Measurements from ENCODE around the gene ABHD2.

Gene ABHD2

DNA sequence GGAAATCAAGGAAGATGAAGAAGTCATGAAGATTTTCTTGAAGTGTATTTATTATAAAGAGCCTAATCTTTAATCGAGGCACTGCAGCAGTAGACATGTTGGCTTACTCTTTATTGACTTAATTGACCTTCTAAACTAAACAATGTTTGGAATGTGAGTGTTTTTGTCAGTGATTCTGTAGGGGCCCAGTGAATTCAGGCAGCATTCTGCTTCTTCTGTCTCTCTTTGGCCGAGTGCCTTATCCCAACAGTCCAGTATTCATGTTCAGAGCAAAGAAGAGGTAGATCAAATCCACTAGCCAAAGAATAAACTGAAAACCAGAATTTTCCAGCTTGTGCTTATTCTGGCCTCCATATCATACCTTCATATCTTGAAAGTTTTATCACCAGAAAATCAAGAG is 77.4 kb downstream of the ABHD2 start:
- no peaks in the 10 kb centered on the region for H3K9me3 Mint-ChIP-seq
- H3K27me3 Mint-ChIP-seq, result no peaks in the 10 kb centered on the region
- H3K36me3 Mint-ChIP-seq (ENCODE audit: low read depth), result peaks cover 20% of the 10 kb centered on the region

DNA sequence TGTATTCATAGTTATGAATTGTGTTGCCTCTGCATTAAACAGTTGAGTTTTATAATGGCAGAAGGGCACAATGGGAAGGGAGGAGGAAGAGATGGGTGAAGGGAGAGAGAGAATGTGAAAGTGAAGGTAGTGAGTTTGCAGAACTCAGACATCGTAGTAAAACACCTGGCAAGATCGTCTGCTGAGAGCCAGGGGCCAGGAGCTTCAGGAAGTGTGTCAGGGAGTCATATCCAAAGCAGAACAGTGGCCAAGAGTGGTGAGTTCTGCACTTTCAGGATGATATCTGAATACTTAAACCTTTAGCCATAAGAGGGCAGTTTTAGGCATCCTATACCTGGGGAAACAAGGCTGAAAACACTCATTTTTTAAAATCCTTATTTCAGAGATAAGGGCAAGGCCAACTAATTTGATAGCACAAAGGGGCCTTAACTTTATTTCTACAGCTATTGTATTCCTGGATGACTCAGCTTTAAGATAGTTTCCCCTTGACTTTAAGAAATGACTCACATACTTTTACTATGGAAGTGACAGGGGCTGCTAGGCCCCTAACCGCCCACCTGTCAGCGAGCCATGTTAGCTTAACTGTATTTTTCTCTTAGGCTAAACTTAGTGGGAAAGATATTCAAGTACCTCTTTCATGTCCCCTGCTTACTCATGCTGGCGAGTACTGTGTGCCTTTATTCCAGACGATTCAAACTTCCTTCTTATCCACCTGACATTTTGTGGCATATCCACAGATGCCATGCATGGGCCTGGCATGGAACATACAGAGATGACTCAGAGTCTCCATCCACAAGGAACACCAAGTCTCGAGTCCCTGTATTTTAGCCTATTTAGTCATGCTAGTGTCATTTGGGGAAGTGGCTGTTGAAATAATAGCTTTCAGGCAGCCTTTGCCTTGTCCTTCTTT is 79.3 kb downstream of the ABHD2 start:
- Mint-ChIP-seq H3K4me3 (peak overlapping the region; percentile 75), H3K4me1 (ENCODE audit: low read depth) (peaks cover 49% of the 10 kb centered on the region), H3K36me3 (ENCODE audit: low read depth) (peaks cover 20% of the 10 kb centered on the region), H3K27ac (peak overlapping the region; percentile 96), H3K9me3 (no peaks in the 10 kb centered on the region), H3K27me3 (no peaks in the 10 kb centered on the region)

More for the DNA sequence above, 77.4 kb downstream of the ABHD2 start:
- Mint-ChIP-seq H3K4me1 (ENCODE audit: low read depth) (peaks cover 49% of the 10 kb centered on the region), H3K4me3 (no peak overlapping the region), H3K27ac (peak overlapping the region; percentile 63)

DNA sequence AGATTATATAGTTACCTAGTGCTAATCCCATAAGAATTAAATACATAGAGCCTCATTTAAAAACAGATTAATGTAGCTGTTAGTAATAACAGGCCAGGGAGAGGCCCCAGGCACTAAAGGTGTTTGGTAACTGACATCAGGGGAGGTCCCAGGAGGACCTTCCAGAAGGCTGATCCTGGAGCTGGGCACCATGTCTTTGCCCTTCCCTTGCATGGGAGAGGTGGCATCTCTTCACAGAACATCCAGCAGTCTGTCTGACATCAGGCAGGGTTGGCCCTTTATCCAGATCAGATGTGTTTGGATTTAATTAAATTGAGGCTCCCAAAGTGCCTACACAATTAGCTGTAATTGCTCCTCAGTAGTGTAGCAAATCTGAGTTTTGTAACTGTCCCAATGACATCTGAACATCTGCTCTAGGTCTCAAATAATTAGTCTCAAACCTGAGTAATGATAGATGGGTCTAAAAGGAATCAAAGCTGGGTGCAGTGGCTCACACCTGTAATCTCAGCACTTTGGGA is 80.1 kb downstream of the ABHD2 start:
- H3K36me3 Mint-ChIP-seq (ENCODE audit: low read depth), result peaks cover 20% of the 10 kb centered on the region
- H3K9me3 Mint-ChIP-seq, result no peaks in the 10 kb centered on the region
- peak overlapping the region; percentile 96 for H3K27ac Mint-ChIP-seq
- no peaks in the 10 kb centered on the region for H3K27me3 Mint-ChIP-seq
- peaks cover 49% of the 10 kb centered on the region for H3K4me1 Mint-ChIP-seq (ENCODE audit: low read depth)
- peak overlapping the region; percentile 75 for H3K4me3 Mint-ChIP-seq

DNA sequence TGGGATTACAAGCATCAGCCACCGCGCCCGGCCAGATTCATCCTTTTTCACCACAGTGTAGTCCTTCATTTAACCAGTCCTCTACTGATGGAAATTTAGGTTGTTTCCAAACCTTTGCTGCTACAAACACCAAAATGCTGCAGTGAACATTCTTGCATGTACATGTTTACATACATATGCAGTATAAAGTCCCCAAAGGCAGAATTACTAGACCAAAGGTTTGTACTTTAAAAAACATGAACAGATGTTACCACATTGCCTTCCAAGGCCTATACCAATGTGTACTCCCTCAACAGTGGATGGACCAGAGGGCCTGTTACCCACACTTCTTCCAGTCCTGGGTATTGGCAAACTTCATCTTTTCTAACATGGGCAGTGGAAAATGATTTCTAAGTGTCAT is 82.1 kb downstream of the ABHD2 start:
- Mint-ChIP-seq H3K9me3 (no peaks in the 10 kb centered on the region), H3K27me3 (no peaks in the 10 kb centered on the region), H3K4me1 (ENCODE audit: low read depth) (peaks cover 49% of the 10 kb centered on the region), H3K4me3 (no peak overlapping the region), H3K27ac (no peak overlapping the region), H3K36me3 (ENCODE audit: low read depth) (peaks cover 19% of the 10 kb centered on the region)

DNA sequence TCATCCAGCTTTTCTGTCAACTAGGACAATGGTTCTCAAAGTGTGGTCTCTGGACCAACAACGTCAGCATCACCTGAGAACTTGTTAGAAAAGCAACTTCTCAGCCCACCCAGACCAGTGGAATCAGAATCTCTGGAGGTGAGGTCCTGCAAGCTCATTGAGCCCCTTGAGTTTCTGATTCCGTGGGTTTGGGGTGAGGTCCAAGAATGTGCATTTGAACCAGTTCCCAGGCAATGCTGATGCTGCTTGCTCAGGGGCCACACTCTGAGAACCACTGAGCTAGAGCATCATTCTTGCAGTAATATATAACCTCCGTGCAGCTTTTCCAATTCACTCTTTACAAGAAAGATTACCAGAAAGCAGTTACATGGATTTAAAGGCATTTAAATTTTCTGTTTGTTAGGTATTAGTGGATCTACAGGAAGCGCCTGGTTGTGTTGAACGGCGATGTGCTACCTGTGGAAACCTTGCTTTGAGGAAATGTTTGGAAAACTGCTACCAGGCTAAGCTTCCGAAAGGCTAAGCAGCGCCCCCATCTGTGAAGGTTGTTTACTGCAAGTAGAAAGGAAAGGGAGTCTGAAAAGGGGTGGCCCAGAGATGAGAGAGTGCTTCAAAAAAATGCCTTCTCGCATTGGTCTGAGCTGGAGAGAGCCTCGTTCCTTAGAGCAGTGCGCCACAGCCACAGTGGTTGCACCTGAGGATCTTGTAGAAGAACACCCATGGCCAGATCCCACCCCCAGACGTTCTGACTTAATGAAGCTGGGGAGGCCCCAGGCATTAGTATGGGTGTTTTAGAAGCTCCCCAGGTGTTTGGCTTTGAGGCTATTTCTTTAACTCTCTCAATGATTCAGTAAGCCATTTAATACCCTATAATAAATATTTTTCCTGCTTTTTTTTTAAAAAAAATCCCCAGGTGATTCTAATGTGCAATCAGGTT is 83.1 kb downstream of the ABHD2 start:
- Mint-ChIP-seq H3K27me3 (no peaks in the 10 kb centered on the region), H3K27ac (no peak overlapping the region), H3K4me3 (no peak overlapping the region), H3K36me3 (ENCODE audit: low read depth) (peaks cover 16% of the 10 kb centered on the region), H3K9me3 (no peaks in the 10 kb centered on the region), H3K4me1 (ENCODE audit: low read depth) (peaks cover 40% of the 10 kb centered on the region)

DNA sequence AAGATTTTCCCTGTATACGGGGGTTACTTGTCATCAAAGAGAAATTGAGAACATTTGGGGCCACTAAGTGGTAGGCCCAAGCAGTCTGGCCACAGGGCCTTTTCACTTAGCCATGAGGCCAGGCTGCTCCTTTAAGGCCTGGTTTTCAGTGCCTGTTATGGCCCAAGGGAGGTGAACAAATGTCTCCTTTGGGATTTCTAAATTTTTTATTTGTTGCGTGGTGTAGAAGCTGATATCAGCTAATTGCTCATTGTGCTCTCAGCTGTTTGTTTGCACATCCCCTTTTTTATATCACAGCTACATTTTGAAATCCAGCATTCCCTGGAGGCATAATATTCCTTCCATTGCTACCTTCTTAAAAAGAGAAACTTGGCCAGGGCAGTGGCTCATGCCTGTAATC is 84.7 kb downstream of the ABHD2 start:
- Mint-ChIP-seq H3K9me3 (no peaks in the 10 kb centered on the region), H3K4me1 (ENCODE audit: low read depth) (peaks cover 34% of the 10 kb centered on the region), H3K4me3 (no peak overlapping the region), H3K27ac (no peak overlapping the region), H3K36me3 (ENCODE audit: low read depth) (peaks cover 25% of the 10 kb centered on the region), H3K27me3 (no peaks in the 10 kb centered on the region)

DNA sequence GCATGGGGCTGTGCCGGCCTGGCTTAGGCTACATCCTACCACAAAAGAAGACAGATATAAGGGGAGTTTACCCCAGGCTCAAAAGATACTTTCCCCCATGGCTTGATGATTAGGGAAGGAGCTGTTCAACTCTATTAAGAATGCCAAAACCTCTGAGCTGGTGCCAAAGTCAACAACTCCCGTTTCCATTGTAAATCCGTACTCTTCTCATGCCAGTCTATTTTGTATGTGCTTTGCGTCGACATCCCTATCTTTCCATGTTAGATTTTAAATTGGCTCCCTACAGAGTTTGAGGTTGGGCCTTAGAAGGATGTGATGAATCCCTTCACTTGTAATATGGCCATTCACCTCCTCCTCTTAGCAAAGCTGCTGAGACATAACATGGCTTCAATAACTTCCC is 86.2 kb downstream of the ABHD2 start:
- no peak overlapping the region for H3K4me3 Mint-ChIP-seq
- H3K27me3 Mint-ChIP-seq, result no peaks in the 10 kb centered on the region
- peaks cover 36% of the 10 kb centered on the region for H3K36me3 Mint-ChIP-seq (ENCODE audit: low read depth)
- H3K9me3 Mint-ChIP-seq, result no peaks in the 10 kb centered on the region
- peak overlapping the region; percentile 55 for H3K27ac Mint-ChIP-seq
- H3K4me1 Mint-ChIP-seq (ENCODE audit: low read depth), result peaks cover 32% of the 10 kb centered on the region

DNA sequence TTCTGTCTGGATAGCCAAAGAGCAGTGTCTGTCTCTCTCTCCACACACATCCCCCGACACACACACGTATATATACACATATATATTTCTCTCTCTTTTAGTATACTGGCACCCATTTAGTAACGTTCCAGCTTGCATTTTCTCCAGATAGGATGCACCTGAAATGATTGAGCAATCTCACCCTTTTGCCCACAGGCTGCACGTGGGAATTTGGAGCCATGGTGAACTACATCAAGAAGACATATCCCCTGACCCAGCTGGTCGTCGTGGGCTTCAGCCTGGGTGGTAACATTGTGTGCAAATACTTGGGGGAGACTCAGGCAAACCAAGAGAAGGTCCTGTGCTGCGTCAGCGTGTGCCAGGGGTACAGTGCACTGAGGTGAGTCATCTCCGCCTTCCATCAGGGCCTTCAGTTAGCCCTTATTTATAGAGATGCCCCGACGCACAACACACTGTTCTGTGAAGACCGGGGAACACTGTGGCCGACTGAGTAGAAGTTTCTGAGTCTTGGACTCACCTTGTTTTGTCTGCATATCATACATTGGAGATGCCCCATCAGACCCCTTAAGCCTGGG is 87.4 kb downstream of the ABHD2 start:
- Mint-ChIP-seq H3K36me3 (ENCODE audit: low read depth) (peaks cover 34% of the 10 kb centered on the region), H3K4me1 (ENCODE audit: low read depth) (peaks cover 35% of the 10 kb centered on the region), H3K4me3 (no peak overlapping the region), H3K27me3 (no peaks in the 10 kb centered on the region), H3K9me3 (no peaks in the 10 kb centered on the region), H3K27ac (no peak overlapping the region)

DNA sequence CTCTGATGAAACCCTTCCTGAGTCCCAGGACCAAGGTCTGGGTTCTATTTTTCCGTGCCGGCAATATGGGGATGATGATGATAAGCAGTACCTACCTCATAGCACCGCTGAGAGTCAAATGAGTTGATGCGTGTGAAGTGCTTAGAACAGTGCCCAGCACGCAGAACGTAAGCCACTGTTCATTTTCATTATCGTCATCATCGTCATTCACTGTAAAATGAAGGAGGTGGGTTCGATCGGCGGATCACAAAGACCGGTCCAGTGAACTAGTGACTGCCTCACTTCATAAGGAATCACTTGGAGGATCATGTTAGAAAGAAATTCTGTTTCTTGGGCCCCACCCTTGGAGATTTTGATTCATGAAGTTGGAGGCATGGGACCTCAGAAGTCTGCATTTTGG is 88.9 kb downstream of the ABHD2 start:
- Mint-ChIP-seq H3K27ac (no peak overlapping the region), H3K27me3 (no peaks in the 10 kb centered on the region), H3K36me3 (ENCODE audit: low read depth) (peaks cover 44% of the 10 kb centered on the region), H3K4me3 (no peak overlapping the region), H3K4me1 (ENCODE audit: low read depth) (peaks cover 44% of the 10 kb centered on the region), H3K9me3 (no peaks in the 10 kb centered on the region)

DNA sequence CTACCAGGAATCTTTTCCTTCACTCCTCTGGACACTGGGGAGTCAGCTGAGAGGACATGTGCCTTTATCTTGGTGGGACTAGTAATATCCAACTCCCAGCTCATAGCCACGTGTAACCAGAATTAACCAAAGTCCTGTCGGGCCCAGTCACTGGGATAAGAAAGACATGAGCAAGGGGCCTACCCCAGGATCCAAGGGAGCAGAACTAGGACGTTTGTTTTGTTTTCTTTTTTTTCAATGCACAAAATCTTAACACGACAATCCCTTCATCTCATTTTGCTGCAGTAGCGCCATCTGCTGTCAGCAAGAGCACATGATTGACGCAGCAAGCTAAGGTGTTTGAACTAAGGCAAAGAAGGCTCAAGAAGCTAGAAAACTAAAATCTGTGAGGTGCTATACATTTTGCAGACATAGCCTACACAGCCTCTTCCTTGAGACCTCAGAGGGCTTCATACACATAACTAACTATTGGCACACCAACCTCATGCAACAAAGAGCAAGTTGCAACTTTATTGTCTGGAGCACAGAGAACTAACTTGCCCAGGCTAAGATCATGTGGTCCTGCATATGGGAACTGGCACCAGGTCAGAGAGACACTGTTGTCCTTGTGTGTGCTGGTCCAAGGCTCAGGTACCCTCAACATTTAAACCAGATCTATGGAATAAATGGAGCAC is 89.5 kb downstream of the ABHD2 start:
- no peaks in the 10 kb centered on the region for H3K9me3 Mint-ChIP-seq
- no peaks in the 10 kb centered on the region for H3K27me3 Mint-ChIP-seq
- H3K4me1 Mint-ChIP-seq (ENCODE audit: low read depth), result peaks cover 46% of the 10 kb centered on the region
- H3K36me3 Mint-ChIP-seq (ENCODE audit: low read depth), result peaks cover 48% of the 10 kb centered on the region
- peak overlapping the region; percentile 74 for H3K27ac Mint-ChIP-seq
- no peak overlapping the region for H3K4me3 Mint-ChIP-seq

DNA sequence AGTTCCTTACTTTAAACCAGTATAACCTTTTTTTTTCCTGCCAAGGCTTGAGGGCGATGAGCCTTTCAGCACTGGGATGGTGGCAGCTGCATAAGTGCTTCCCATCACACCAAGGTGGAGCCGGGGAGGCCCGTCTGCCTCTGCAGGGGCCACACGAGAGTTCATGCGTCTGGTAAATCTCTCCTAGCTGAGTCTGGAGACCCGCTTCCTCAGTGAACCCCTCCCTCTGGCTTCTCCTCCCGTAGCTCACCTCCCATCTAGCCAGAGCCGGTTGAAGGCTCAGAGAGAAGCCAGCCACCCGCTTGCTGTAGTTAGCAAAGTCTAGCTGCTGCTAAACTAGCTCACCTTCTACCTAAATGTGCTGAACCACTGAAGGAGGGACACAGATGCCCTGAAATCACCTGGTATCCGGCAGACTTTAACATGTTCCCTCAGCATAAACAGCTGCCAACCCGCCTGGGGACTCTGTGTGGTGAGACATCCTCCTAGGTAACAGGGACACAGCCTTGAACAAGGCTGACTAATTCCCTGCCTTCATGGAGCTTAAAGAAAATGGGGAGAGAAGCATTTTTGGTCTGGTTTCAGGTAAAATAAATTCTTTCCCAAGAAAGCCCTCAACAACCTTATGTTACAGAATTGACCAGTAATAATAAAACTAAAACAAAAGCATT is 90.2 kb downstream of the ABHD2 start:
- no peaks in the 10 kb centered on the region for H3K9me3 Mint-ChIP-seq
- H3K4me1 Mint-ChIP-seq (ENCODE audit: low read depth), result peaks cover 49% of the 10 kb centered on the region
- H3K36me3 Mint-ChIP-seq (ENCODE audit: low read depth), result peaks cover 55% of the 10 kb centered on the region
- no peaks in the 10 kb centered on the region for H3K27me3 Mint-ChIP-seq
- H3K4me3 Mint-ChIP-seq, result no peak overlapping the region
- peak overlapping the region; percentile 97 for H3K27ac Mint-ChIP-seq

DNA sequence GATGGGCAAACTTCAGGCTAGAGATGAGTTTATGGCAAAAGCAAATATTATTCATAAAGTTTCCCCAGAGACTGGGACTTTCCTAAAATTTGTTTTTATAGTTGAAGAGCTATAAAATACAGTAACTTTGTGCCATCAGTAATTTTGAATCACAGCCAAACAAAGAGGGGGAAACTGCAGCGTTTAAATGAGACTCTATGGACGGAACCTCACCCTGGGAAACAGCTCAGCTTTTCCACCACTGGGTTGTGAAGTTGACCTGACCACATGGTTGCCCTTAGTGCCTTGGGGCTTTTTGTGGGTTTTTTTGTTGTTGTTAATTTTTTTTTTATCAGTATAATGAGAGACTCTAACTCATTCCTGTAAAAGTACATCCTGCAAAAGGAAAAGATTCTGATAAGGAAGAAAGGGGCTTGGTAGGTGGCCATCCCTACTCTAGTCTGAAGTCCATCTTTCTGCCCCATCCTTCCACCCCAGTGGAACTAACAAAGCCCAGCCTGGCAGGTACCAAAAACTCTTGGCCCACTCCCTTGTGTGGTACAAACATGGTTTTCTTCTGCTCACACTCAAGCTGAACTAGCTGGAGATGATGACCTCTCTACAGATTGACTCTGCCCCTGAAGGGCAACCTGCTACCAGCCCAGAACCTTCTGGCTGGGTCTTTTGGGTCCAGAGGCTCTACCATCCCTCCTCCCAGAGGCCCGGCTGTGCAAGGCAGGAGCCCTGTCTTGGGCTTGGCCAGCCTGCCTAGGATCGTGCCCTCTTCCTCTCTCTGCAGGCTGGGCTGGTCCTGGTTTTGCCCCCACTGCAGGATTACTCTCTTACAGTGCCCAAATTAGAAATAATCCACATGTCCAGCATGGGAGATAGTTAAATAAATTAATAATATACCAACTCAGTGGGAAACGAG is 92.0 kb downstream of the ABHD2 start:
- peaks cover 63% of the 10 kb centered on the region for H3K4me1 Mint-ChIP-seq (ENCODE audit: low read depth)
- H3K36me3 Mint-ChIP-seq (ENCODE audit: low read depth), result peaks cover 64% of the 10 kb centered on the region
- no peaks in the 10 kb centered on the region for H3K9me3 Mint-ChIP-seq
- peak overlapping the region; percentile 97 for H3K27ac Mint-ChIP-seq
- peak overlapping the region; percentile 54 for H3K4me3 Mint-ChIP-seq
- no peaks in the 10 kb centered on the region for H3K27me3 Mint-ChIP-seq

DNA sequence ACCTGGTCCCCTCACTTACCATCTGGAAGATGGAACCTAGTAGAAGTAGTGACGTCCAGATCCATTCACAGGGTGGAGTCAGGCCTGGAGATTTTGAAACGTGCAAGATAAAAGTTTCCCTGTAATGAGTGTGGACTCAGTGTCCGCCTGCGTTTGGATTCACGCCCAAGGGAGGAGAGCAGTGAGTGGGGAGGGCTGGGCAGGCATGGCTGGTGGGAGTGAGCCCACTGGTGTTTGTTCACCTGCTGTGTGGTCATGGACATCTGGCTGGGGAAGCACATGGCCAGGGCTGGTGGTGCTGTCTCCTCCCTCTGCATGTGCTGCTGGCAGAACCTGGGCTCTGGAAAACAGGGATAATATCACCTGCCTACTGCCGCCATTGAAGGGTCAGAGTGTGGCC is 96.1 kb downstream of the ABHD2 start:
- Mint-ChIP-seq H3K4me3 (no peak overlapping the region), H3K27me3 (no peaks in the 10 kb centered on the region), H3K27ac (peak overlapping the region; percentile 61), H3K9me3 (no peaks in the 10 kb centered on the region), H3K36me3 (ENCODE audit: low read depth) (peaks cover 62% of the 10 kb centered on the region), H3K4me1 (ENCODE audit: low read depth) (peaks cover 60% of the 10 kb centered on the region)

All from stimulated activated naive CD8-positive, alpha-beta T cell treated with anti-CD3 and anti-CD28 coated beads, Interleukin-15, Interleukin-2, amounts not matched to agents 100 ng/mL and 50 ng/mL, for 24 hours (primary cell).